ENCODE results near the gene UCP2. TPM values are rescaled to one million over a fixed set of nuclear protein-coding genes. Genes with fewer than 3 reads are reported as not detected.

The UCP2 gene
- total RNA-seq, 5 donors from 2014 or later (not counting 1 experiment from before 2014, with no cell fraction given), result 241 to 754 (median 311) TPM

GRCh38 chr11:74007691-74008372 is 25.2 kb upstream of the UCP2 start:
- Mint-ChIP-seq H3K4me1 (peaks cover 91 to 98% (median 96%) of the 10 kb centered on the region in 3 donors), H3K27me3 (no peaks in the 10 kb centered on the region), H3K4me3 (peak overlapping the region in 1 of 3 donors; percentile 62), H3K9me3 (no peaks in the 10 kb centered on the region), H3K36me3 (peaks cover 14% of the 10 kb centered on the region), H3K27ac (peak overlapping the region; percentile 84 to 86)
- ChIA-PET CTCF (no interaction called here), POLR2A (interaction anchor here (0.6 to 1.6 kb wide), 5 partner anchors 12 to 38 kb away, joined by 4 to 5 read pairs (median 4); no protein-coding TSS in a partner anchor)
- peaks cover 75 to 96% of the 10 kb centered on the region in 2 experiments for H3K4me1 ChIP-seq (ENCODE audit: control insufficient read depth in 1 of 2, extremely low read depth in 1 of 2, insufficient read depth in 2 of 2, low read length in 2 of 2)
- H3K4me3 ChIP-seq (ENCODE audit: control insufficient read depth in 1 of 2, extremely low read depth in 1 of 2, low read length in 1 of 2), result no peak overlapping the region
- 76% methylated on average over 4 of the region's 6 CpGs for WGBS (ENCODE audit: insufficient coverage)
- peaks cover 0 to 10% of the 10 kb centered on the region in 2 donors for H3K36me3 ChIP-seq (ENCODE audit: control insufficient read depth in 2 of 2, extremely low read depth in 1 of 2, insufficient read depth in 1 of 2, low read length in 1 of 2)
- ATAC-seq (replicated peaks in 1 of 4) (no peak), DNase-seq (no peak)
- peak overlapping the region; percentile 91 for H3K27ac ChIP-seq (ENCODE audit: low read length)
- H3K27me3 ChIP-seq (replicated peaks in 1 of 2; ENCODE audit: control insufficient read depth in 2 of 2, extremely low read depth in 1 of 2, insufficient read depth in 2 of 2, low read length in 1 of 2), result no peaks in the 10 kb centered on the region
- no peaks in the 10 kb centered on the region for H3K9me3 ChIP-seq

GRCh38 chr11:74006743-74007304 is 24.2 kb upstream of the UCP2 start:
- H3K36me3 ChIP-seq (ENCODE audit: control insufficient read depth in 2 of 2, extremely low read depth in 1 of 2, insufficient read depth in 1 of 2, low read length in 1 of 2), result peaks cover 0 to 13% of the 10 kb centered on the region in 2 donors
- WGBS (ENCODE audit: insufficient coverage), result 97% methylated on average over 5 of the region's 7 CpGs
- no peaks in the 10 kb centered on the region for H3K27me3 ChIP-seq (replicated peaks in 1 of 2; ENCODE audit: control insufficient read depth in 2 of 2, extremely low read depth in 1 of 2, insufficient read depth in 2 of 2, low read length in 1 of 2)
- Mint-ChIP-seq H3K27ac (peak overlapping the region; percentile 87 to 95), H3K4me3 (peak overlapping the region in 1 of 3 donors; percentile 33), H3K9me3 (no peaks in the 10 kb centered on the region), H3K27me3 (no peaks in the 10 kb centered on the region), H3K4me1 (peaks cover 82 to 96% (median 92%) of the 10 kb centered on the region in 3 donors), H3K36me3 (peaks cover 21% of the 10 kb centered on the region)
- H3K4me1 ChIP-seq (ENCODE audit: control insufficient read depth in 1 of 2, extremely low read depth in 1 of 2, insufficient read depth in 2 of 2, low read length in 2 of 2), result peaks cover 69 to 90% of the 10 kb centered on the region in 2 experiments
- no peak overlapping the region for H3K4me3 ChIP-seq (ENCODE audit: control insufficient read depth in 1 of 2, extremely low read depth in 1 of 2, low read length in 1 of 2)
- ChIA-PET POLR2A (interaction anchor here in 1 of 2 donors (0.6 kb wide), 1 partner anchor 21 kb away, joined by 5 read pairs; no protein-coding TSS in a partner anchor), CTCF (no interaction called here)
- no peak for DNase-seq
- H3K9me3 ChIP-seq, result no peaks in the 10 kb centered on the region
- ATAC-seq (replicated peaks in 1 of 4), result no peak
- peak overlapping the region; percentile 91 for H3K27ac ChIP-seq (ENCODE audit: low read length)

GRCh38 chr11:74005721-74006517 is 23.3 kb upstream of the UCP2 start:
- peak overlapping the region in 1 of 3 donors; percentile 82 for H3K4me3 Mint-ChIP-seq
- WGBS (ENCODE audit: insufficient coverage), result 89% methylated on average over 29 of the region's 29 CpGs
- no peaks in the 10 kb centered on the region for H3K27me3 ChIP-seq (replicated peaks in 1 of 2; ENCODE audit: control insufficient read depth in 2 of 2, extremely low read depth in 1 of 2, insufficient read depth in 2 of 2, low read length in 1 of 2)
- peaks cover 28% of the 10 kb centered on the region for H3K36me3 Mint-ChIP-seq
- peaks cover 72 to 92% (median 90%) of the 10 kb centered on the region in 3 donors for H3K4me1 Mint-ChIP-seq
- H3K36me3 ChIP-seq (ENCODE audit: control insufficient read depth in 2 of 2, extremely low read depth in 1 of 2, insufficient read depth in 1 of 2, low read length in 1 of 2), result peaks cover 0 to 16% of the 10 kb centered on the region in 2 donors
- CTCF ChIA-PET, result interaction anchor here in 1 of 2 donors (1.0 to 2.4 kb wide), 6 partner anchors 11 to 36 kb away, joined by 3 to 17 read pairs (median 6); partner anchors contain the start of gene UCP2
- peak overlapping the region; percentile 91 to 95 for H3K27ac Mint-ChIP-seq
- no peaks in the 10 kb centered on the region for H3K9me3 ChIP-seq
- no peaks in the 10 kb centered on the region for H3K9me3 Mint-ChIP-seq
- POLR2A ChIA-PET, result interaction anchor here (1.0 to 3.4 kb wide), 8 partner anchors 9 to 36 kb away, joined by 4 to 42 read pairs (median 8); partner anchors contain the start of gene UCP2 (in 1 of the 2)
- peak overlapping the region; percentile 91 for H3K27ac ChIP-seq (ENCODE audit: low read length)
- no peaks in the 10 kb centered on the region for H3K27me3 Mint-ChIP-seq
- no peak for DNase-seq
- H3K4me1 ChIP-seq (ENCODE audit: control insufficient read depth in 1 of 2, extremely low read depth in 1 of 2, insufficient read depth in 2 of 2, low read length in 2 of 2), result peaks cover 60 to 90% of the 10 kb centered on the region in 2 experiments
- H3K4me3 ChIP-seq (ENCODE audit: control insufficient read depth in 1 of 2, extremely low read depth in 1 of 2, low read length in 1 of 2), result peak overlapping the region in 1 of 2 donors; percentile 26
- no peak for ATAC-seq (replicated peaks in 1 of 4)

GRCh38 chr11:74004759-74005615 is 22.3 kb upstream of the UCP2 start:
- Mint-ChIP-seq H3K9me3 (no peaks in the 10 kb centered on the region), H3K4me1 (peaks cover 65 to 87% (median 85%) of the 10 kb centered on the region in 3 donors), H3K36me3 (peaks cover 32% of the 10 kb centered on the region), H3K27me3 (no peaks in the 10 kb centered on the region), H3K27ac (peak overlapping the region; percentile 91 to 95), H3K4me3 (peak overlapping the region; percentile 50 to 82 (median 74))
- Histone ChIP-seq H3K4me1 (ENCODE audit: control insufficient read depth in 1 of 2, extremely low read depth in 1 of 2, insufficient read depth in 2 of 2, low read length in 2 of 2) (peaks cover 52 to 87% of the 10 kb centered on the region in 2 experiments), H3K36me3 (ENCODE audit: control insufficient read depth in 2 of 2, extremely low read depth in 1 of 2, insufficient read depth in 1 of 2, low read length in 1 of 2) (peaks cover 0 to 22% of the 10 kb centered on the region in 2 donors), H3K9me3 (no peaks in the 10 kb centered on the region), H3K27me3 (replicated peaks in 1 of 2; ENCODE audit: control insufficient read depth in 2 of 2, extremely low read depth in 1 of 2, insufficient read depth in 2 of 2, low read length in 1 of 2) (no peaks in the 10 kb centered on the region), H3K4me3 (ENCODE audit: control insufficient read depth in 1 of 2, extremely low read depth in 1 of 2, low read length in 1 of 2) (peak overlapping the region; percentile 26 to 35), H3K27ac (ENCODE audit: low read length) (peak overlapping the region; percentile 91)
- DNase-seq (peak; percentile 70 to 94 (median 88)), ATAC-seq (replicated peaks in 1 of 4) (peak; percentile 99 to 100 (median 100))
- CTCF ChIA-PET, result interaction anchor here in 1 of 2 donors (0.5 to 2.4 kb wide), 9 partner anchors 10 to 385 kb away, joined by 3 to 17 read pairs (median 5); partner anchors contain the start of gene UCP2
- WGBS (ENCODE audit: insufficient coverage), result 6% methylated on average over 10 of the region's 11 CpGs
- POLR2A ChIA-PET, result interaction anchor here (0.8 to 3.4 kb wide), 11 partner anchors 9 to 166 kb away, joined by 3 to 42 read pairs (median 5); partner anchors contain the start of genes C2CD3 (in 1 of the 2) and UCP2 (in 1 of the 2)

- peak overlapping the region in 1 of 3 donors; percentile 82 for H3K4me3 Mint-ChIP-seq
- no peak for ATAC-seq (replicated peaks in 1 of 4)
- peaks cover 46 to 87% of the 10 kb centered on the region in 2 experiments for H3K4me1 ChIP-seq (ENCODE audit: control insufficient read depth in 1 of 2, extremely low read depth in 1 of 2, insufficient read depth in 2 of 2, low read length in 2 of 2)
- H3K27ac Mint-ChIP-seq, result peak overlapping the region; percentile 91 to 95
- ChIA-PET CTCF (interaction anchor here in 1 of 2 donors (1.3 to 2.4 kb wide), 4 partner anchors 9 to 24 kb away, joined by 4 to 17 read pairs (median 10); partner anchors contain the start of gene UCP2), POLR2A (interaction anchor here (0.9 to 3.4 kb wide), 5 partner anchors 9 to 166 kb away, joined by 4 to 42 read pairs (median 11); partner anchors contain the start of gene C2CD3 (in 1 of the 2))
- H3K9me3 ChIP-seq, result no peaks in the 10 kb centered on the region
- H3K36me3 ChIP-seq (ENCODE audit: control insufficient read depth in 2 of 2, extremely low read depth in 1 of 2, insufficient read depth in 1 of 2, low read length in 1 of 2), result peaks cover 0 to 22% of the 10 kb centered on the region in 2 donors
- H3K27ac ChIP-seq (ENCODE audit: low read length), result peak overlapping the region; percentile 91
- 93% methylated on average over 3 of the region's 6 CpGs for WGBS (ENCODE audit: insufficient coverage)
- peaks cover 32% of the 10 kb centered on the region for H3K36me3 Mint-ChIP-seq
- H3K4me3 ChIP-seq (ENCODE audit: control insufficient read depth in 1 of 2, extremely low read depth in 1 of 2, low read length in 1 of 2), result no peak overlapping the region
- H3K4me1 Mint-ChIP-seq, result peaks cover 65 to 88% (median 84%) of the 10 kb centered on the region in 3 donors
- no peaks in the 10 kb centered on the region for H3K27me3 Mint-ChIP-seq
- no peaks in the 10 kb centered on the region for H3K27me3 ChIP-seq (replicated peaks in 1 of 2; ENCODE audit: control insufficient read depth in 2 of 2, extremely low read depth in 1 of 2, insufficient read depth in 2 of 2, low read length in 1 of 2)
- no peak for DNase-seq
- no peaks in the 10 kb centered on the region for H3K9me3 Mint-ChIP-seq
Measured at GRCh38 chr11:74004046-74004695, 21.5 kb upstream of the UCP2 start.
